ENCODE data around the gene CBX1.
"Not testable (repeated sequence)": the region's sequence is repeated elsewhere in the genome, so short reads cannot be mapped to it uniquely, and the experiment has no call there.

The CBX1 gene

DNA sequence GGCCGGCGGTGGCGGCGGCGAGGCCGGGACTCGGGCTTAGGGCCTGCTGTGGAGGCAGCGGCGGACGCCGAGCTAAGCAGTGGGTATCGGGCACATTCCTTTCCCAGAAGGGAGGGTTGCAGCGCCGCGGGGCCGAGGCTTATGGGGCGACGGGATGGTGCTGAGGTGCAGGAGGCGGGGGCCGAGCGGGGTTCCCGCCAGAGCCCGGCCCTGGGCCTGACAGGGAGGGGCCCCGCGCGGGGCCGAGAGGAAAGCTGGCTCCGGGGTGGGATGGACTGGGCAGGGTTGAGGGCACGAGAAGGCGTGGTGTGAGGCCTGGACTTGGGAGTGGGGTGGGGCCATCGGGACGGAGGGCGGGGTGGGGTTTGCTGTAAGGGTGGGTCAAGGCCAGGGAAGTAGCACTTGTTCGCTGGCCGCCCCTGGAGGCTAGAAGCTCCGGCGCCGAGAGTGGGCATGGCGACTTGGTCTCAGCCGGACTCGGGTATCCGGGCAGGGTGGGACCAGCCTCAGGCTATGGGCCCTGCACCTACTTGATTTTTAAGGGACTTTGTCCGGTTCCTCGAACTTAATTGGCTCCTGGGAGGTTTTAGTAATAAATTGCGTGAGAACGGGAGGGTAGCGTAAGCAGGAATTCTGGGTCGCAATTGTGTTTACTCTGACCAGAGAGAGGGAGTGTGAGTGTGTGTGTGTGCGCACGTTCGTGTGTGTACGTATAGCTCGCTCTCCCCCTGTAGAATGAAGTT, 52.7 kb downstream of the CBX1 start:
- peak; percentile 92 for DNase-seq

GRCh38 chr17:48047741-48048383, 53.4 kb downstream of the CBX1 start, which contains the start of gene NFE2L1:
Gene NFE2L1, plus strand, starts transcription at chr17:48048359. Its CDS starts 2,760 bp downstream, at chr17:48051119.
- peak; percentile 100 for DNase-seq

DNA sequence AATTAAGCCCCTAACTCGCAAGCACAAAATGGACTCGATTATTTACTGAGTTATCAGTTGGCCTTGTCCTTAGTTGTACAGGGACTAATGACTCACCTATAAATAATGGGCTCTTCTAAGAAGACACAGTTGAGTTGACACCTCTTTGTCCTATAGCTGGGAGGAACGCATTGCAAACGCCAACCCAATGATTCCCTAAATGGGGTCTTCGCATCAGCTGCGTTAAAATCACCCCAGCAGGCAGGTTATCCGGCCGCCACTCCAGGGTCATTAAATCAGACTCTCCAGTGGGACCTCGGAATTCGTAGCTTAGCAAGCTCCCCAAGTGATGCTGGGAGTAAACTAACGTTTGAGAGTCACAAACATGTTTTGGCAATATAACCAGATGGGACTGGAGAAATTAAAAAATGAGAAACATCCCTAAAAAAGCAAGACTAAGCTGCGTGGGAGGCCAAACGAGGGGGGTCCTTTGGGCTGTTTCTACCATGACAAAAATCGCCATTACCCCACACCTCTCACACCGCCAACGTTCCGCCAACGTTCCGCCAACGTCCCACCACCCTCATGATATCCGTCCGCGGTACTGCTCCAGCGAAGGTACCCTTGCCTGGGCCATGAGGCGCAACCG, 54.1 kb downstream of the CBX1 start:
- no peak for DNase-seq

GRCh38 chr17:48046296-48046695, 55.0 kb downstream of the CBX1 start:
- no peak for DNase-seq

- DNase-seq = peak; percentile 74
Measured at GRCh38 chr17:48045316-48046001, 55.8 kb downstream of the CBX1 start.

DNA sequence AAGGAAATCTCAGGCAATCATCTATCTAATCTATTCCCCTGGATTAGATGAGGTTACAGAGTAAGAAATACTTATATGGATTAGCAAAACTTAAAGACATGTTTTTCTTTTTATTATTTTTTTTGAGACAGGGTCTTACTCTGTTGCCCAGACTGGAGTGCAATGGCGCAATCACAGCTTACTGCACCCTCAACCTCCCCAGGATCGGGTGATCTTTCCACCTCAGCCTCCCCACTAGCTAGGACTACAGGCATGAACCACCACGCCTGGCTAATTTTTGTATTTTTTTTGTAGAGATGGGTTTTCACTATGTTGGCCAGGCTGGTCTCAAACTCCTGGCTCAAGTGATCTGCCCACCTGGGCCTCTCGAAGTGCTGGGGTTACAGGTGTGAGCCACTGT, 56.4 kb downstream of the CBX1 start:
- DNase-seq = no peak

- no peak for DNase-seq
Measured at GRCh38 chr17:48043176-48043575, 58.1 kb downstream of the CBX1 start.

- DNase-seq = no peak
Measured at GRCh38 chr17:48038687-48039086, 62.6 kb downstream of the CBX1 start.

DNA sequence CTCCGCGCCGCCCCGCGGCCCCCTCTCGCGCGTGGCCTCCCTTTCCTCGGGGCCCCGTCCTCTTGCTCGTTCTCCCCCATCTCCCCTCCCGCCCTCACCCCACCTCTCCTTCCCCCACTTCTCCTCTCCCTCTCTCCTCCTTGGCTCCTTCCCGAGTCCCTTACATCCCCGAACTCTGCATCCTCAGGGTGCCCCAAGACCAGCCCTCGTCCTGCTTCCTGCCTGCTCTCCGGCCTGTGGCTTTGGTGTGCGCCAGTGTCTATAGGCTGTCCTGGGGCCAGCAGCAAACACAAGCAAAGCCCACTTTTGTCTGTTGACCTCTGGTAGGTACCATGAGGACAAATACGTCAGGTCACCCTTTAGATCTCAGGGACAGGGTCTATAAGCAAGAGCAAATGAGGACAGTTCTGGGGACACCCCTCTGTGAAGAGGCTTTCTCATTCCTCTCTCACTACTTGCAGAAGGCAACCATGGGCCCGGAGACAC, 63.4 kb downstream of the CBX1 start:
- DNase-seq = peak; percentile 67

- peak; percentile 68 for DNase-seq
Measured at GRCh38 chr17:48037036-48037837, 64.0 kb downstream of the CBX1 start, which contains the start of gene COPZ2. Gene COPZ2, minus strand, starts transcription at chr17:48037797. Its CDS starts 20 bp downstream, at chr17:48037777.

DNA sequence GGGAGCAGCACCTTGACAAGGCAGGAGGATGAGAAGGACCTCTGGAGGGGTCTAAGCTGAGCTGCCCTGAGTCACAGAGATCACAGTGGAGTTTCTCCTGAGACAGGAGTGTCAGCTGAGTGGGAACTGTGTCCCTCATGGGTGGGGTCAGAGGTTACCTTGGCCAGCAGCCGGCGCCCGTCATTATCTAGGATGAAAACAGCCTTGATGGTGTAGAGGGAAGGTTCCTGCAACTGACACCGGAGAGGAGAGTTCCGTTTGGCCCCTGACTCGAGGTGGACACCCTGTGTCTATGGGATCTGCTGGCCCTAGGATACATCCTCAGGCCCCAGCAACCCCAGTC, 64.6 kb downstream of the CBX1 start:
- DNase-seq = no peak

- not testable (repeated sequence) for DNase-seq
Measured at GRCh38 chr17:48034734-48035133, 66.5 kb downstream of the CBX1 start.

GRCh38 chr17:48031966-48032365, 69.3 kb downstream of the CBX1 start:
- DNase-seq = no peak

- peak; percentile 75 for DNase-seq
Measured at GRCh38 chr17:48030531-48030930, 70.7 kb downstream of the CBX1 start.

GRCh38 chr17:48028736-48029135, 72.5 kb downstream of the CBX1 start:
- no peak for DNase-seq

DNA sequence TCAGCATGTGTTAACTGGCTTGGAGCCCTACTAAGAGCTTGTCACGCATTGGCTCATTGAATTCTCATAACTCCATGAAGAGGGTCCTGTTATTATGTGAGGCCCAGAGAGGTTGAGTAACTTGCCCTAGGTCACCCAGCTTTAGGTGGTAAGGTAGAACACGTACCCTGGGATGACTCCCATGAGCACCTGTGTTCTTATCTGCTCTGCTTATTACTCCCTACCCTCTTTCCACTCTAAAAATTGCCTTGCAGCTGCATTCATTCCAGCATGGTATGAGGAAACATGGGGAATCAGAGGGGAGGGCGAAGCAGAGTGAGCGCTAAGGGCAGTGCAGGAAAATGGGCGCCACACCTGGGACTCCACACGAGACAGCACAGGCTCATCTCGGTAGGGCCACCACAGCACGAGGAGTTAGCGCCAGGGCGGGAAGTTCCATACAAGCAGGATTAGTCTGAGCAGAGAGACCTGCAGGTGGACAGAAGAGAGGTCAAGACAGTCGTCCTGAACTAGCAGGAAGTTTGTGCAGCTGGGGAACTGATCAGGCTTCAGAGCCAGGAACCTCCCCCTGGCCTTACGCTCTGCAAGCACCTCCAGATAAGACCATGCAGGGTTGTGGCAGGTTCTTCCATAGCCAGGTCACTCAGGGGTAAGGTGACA, 73.8 kb downstream of the CBX1 start:
- DNase-seq = no peak

DNA sequence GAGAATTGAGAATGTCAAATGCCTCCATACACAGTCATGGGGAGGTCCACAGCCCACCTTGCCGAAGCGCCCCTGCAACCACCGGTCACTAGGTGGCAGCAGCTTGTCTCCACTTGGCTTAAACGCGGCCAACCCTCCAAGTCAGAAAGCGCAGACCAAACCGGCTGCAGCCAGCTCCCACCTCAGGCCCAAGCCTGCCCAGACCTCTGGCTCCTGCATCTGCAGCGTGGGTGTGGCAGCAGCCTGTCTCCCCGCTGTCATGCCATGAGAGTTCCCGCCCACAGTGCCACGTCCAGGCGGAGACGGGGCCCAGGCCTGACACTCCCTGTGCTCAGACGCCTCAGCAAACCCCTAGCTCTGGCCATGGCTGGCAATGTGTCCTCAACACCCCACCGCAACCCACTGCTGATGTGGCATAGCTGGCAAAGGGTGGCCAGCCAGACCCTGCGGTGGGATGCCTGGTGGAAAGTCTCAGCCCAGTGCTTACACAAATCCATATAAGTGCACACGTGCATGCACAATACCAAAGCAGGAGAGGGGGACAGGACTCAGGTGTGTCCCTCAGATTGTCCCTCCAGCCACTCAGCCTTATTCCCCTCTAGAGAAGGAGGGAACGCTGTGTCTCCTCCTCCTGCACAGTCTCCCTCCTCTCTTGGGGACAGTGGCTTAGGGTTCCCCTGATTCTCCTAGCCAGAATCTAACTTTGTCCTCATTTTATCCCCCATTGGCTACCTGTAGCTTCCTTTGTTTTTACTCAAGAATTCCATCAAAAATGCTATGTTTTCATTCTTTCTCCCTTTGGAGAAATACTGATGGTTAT, 74.6 kb downstream of the CBX1 start:
- DNase-seq = peak; percentile 95

GRCh38 chr17:48025904-48026501, 75.3 kb downstream of the CBX1 start:
- peak; percentile 55 for DNase-seq

DNA sequence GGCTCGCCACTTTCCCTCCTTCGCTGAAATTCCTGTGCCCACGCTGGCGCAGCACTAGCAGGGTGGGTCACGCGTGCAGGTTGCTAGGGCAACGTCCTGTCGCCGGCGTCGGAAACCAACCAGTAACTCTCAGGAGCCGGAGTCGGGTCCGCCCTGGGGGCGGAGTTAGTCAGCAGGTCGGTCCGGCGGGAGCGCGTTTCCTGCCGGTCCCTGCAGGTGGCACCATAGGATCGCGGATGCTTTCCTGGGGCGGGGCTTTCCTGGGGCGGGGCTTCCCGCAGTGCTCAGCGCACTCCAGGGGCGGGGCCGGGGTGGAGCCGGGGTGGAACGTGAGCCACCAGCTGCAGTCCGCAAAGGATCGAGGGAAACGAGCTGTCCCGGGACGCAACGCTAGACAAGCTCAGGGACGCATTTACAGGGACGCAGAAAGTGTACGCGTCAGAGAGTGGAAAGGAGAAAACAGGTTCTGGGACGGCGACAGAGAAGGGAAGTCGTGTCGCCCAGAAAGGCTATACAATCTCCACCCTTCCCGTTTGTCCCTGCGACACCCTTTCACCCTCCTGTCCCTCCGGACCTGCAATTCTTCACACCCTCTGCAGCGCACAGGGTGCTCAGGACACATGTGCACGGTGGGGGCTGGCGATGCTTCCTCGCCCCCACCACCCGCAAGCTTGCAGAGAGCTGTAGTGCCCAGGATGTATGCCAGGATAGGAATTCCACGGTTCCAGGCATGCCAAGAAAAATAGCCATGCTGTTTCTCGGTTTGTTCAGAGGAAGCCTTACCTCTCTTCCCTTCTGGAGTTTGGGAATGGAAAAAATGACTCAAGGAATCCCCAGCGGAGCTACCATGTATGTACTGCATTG, 76.0 kb downstream of the CBX1 start:
- DNase-seq = peak; percentile 98

Measured in femur (tissue), 1 donor.